Measurements from ENCODE around the gene DOC2B. TPM values are rescaled to one million over a fixed set of nuclear protein-coding genes. Genes with fewer than 3 reads are reported as not detected.

Gene DOC2B
- total and polyA plus RNA-seq, 8 donors: 2.4 to 6.9 (median 3.4) TPM

- Histone ChIP-seq H3K4me3 (no peak overlapping the region), H3K9me3 (no peaks in the 10 kb centered on the region), H3K27ac (no peak overlapping the region), H3K27me3 (peaks cover 0 to 43% of the 10 kb centered on the region in 2 donors), H3K36me3 (no peaks in the 10 kb centered on the region), H3K4me1 (no peaks in the 10 kb centered on the region)
- DNase-seq: no peak
- ATAC-seq: no peak
- intact Hi-C loops (cut with DNase I): no loop called here
- TF ChIP-seq CTCF (IDR thresholded peaks at IDR 0.05): no peak
Measured at GRCh38 chr17:192666-193425, 11.4 kb upstream of the DOC2B start.

- no peaks in the 10 kb centered on the region for H3K9me3 ChIP-seq
- H3K36me3 ChIP-seq: no peaks in the 10 kb centered on the region
- no peak for TF ChIP-seq CTCF (IDR thresholded peaks at IDR 0.05)
- no peak overlapping the region for H3K4me3 ChIP-seq
- intact Hi-C loops (cut with DNase I): no loop called here
- no peak for DNase-seq
- H3K27ac ChIP-seq: no peak overlapping the region
- ATAC-seq: no peak
- peaks cover 0 to 15% of the 10 kb centered on the region in 2 donors for H3K27me3 ChIP-seq
- H3K4me1 ChIP-seq: no peaks in the 10 kb centered on the region
Measured at GRCh38 chr17:189444-189843, 8.0 kb upstream of the DOC2B start.

- Histone ChIP-seq H3K36me3 (no peaks in the 10 kb centered on the region), H3K4me3 (no peak overlapping the region), H3K4me1 (peaks cover 0 to 15% of the 10 kb centered on the region in 2 donors), H3K9me3 (no peaks in the 10 kb centered on the region), H3K27me3 (peaks cover 0 to 13% of the 10 kb centered on the region in 2 donors), H3K27ac (no peak overlapping the region)
- ATAC-seq (no peak), DNase-seq (no peak)
- TF ChIP-seq CTCF (IDR thresholded peaks at IDR 0.05): no peak
- intact Hi-C loops (cut with DNase I): no loop called here
Measured at GRCh38 chr17:187130-187529, 5.7 kb upstream of the DOC2B start.

- TF ChIP-seq CTCF (IDR thresholded peaks at IDR 0.05): no peak
- H3K36me3 ChIP-seq: no peaks in the 10 kb centered on the region
- no peak overlapping the region for H3K27ac ChIP-seq
- intact Hi-C loops (cut with DNase I): no loop called here
- ATAC-seq (no peak), DNase-seq (peak in 1 of 4 donors; percentile 25)
- H3K27me3 ChIP-seq: peaks cover 10 to 26% of the 10 kb centered on the region in 2 donors
- peaks cover 0 to 28% of the 10 kb centered on the region in 2 donors for H3K4me1 ChIP-seq
- no peak overlapping the region for H3K4me3 ChIP-seq
- H3K9me3 ChIP-seq: no peaks in the 10 kb centered on the region
Measured at GRCh38 chr17:185445-186138, 4.1 kb upstream of the DOC2B start.

GRCh38 chr17:183021-183420 lies 1.6 kb upstream of the DOC2B start:
- Histone ChIP-seq H3K27ac (no peak overlapping the region), H3K9me3 (no peaks in the 10 kb centered on the region), H3K27me3 (peaks cover 21 to 52% of the 10 kb centered on the region in 2 donors), H3K4me3 (no peak overlapping the region), H3K4me1 (peaks cover 0 to 43% of the 10 kb centered on the region in 2 donors), H3K36me3 (no peaks in the 10 kb centered on the region)
- ATAC-seq: no peak
- DNase-seq: no peak
- no peak for TF ChIP-seq CTCF (IDR thresholded peaks at IDR 0.05)
- intact Hi-C loops (cut with DNase I): no loop called here

Measured in left lung (tissue), 10 donors.